Chondrocyte (in vitro differentiated cells): Measurements from ENCODE around the gene RPGRIP1. TPM values are rescaled to one million over a fixed set of nuclear protein-coding genes. Genes with fewer than 3 reads are reported as not detected.

ENCODE experiments used
- DNase-seq: peaks from one replicate; pipeline ENCODE4 v3.0.0; 2021; ENCODE audit warnings: mixed read lengths, low spot score
- H3K27ac Mint-ChIP-seq: one replicate; pipeline ENCODE4 v1.8.0; 2021; ENCODE audit warnings: mild to moderate bottlenecking, moderate library complexity, mixed read lengths; ENCODE audit not compliant: unreplicated experiment
- H3K27me3 Mint-ChIP-seq: 2 replicates; pipeline ENCODE4 v1.8.0; 2021; ENCODE audit warnings: low read depth, mixed read lengths
- H3K36me3 Mint-ChIP-seq: 2 replicates; pipeline ENCODE4 v1.8.0; 2021; ENCODE audit warnings: low read depth, mixed read lengths
- H3K4me1 Mint-ChIP-seq: 2 replicates; pipeline ENCODE4 v1.8.0; 2021; ENCODE audit warnings: low read depth, mild to moderate bottlenecking, mixed read lengths
- H3K4me3 Mint-ChIP-seq: one replicate; pipeline ENCODE4 v1.8.0; 2021; ENCODE audit warnings: mild to moderate bottlenecking, moderate library complexity, mixed read lengths; ENCODE audit not compliant: unreplicated experiment
- H3K9me3 Mint-ChIP-seq: 2 replicates; pipeline ENCODE4 v1.8.0; 2021; ENCODE audit warnings: low read depth, mixed read lengths
- long read RNA-seq: library from polyadenylated mRNA; stranded (forward); transcript quantifications from one replicate; pipeline ENCODE4 v2.0.0, GENCODE V29; 2021
- total RNA-seq: library from RNA; stranded (reverse); gene quantifications from 3 replicates; pipeline ENCODE4 v1.2.1, GENCODE V29; 2021
- TF ChIP-seq, protein P1 (sequence below): fragments of 200-600 bp; sonication (generic); IDR thresholded peaks from 2 replicates; pipeline ENCODE4 v1.5.0; 2021; ENCODE audit warnings: antibody characterized with exemption, mild to moderate bottlenecking, moderate library complexity

Gene RPGRIP1
- total RNA-seq, result not detected in 3 replicates
- long read RNA-seq, result 0 reads

DNA sequence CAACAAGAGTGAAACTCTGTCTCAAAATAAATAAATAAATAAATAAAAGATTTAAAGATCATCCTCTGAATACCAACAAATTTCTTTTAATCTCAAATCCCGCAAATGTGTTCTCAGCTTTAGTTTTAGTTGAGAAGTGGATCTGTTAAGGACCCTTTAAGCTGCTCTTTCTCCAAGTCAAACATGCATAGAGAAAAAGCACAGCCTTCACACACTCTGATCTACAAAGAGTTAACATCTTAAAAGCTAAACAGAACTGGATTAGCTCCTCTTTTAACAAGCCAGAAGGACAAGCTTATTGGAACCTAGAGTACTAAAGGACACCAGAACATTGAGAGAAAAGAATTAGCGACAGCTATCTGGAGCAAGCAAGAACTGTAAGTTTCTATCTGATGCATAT is at the start of gene RPGRIP1:
Gene RPGRIP1 (plus strand): TSS at position 301 of the 400 bp plus-strand sequence. CDS start 7,894 bp downstream, outside the sequence.
- TF ChIP-seq, protein P1, sequence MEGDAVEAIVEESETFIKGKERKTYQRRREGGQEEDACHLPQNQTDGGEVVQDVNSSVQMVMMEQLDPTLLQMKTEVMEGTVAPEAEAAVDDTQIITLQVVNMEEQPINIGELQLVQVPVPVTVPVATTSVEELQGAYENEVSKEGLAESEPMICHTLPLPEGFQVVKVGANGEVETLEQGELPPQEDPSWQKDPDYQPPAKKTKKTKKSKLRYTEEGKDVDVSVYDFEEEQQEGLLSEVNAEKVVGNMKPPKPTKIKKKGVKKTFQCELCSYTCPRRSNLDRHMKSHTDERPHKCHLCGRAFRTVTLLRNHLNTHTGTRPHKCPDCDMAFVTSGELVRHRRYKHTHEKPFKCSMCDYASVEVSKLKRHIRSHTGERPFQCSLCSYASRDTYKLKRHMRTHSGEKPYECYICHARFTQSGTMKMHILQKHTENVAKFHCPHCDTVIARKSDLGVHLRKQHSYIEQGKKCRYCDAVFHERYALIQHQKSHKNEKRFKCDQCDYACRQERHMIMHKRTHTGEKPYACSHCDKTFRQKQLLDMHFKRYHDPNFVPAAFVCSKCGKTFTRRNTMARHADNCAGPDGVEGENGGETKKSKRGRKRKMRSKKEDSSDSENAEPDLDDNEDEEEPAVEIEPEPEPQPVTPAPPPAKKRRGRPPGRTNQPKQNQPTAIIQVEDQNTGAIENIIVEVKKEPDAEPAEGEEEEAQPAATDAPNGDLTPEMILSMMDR, result no peak
- H3K36me3 Mint-ChIP-seq, result no peaks in the 10 kb centered on the region
- H3K4me1 Mint-ChIP-seq, result no peaks in the 10 kb centered on the region
- H3K4me3 Mint-ChIP-seq, result no peak within 1 kb of the TSS
- no peak within 1 kb of the TSS for H3K27ac Mint-ChIP-seq
- no peaks in the 10 kb centered on the region for H3K27me3 Mint-ChIP-seq
- H3K9me3 Mint-ChIP-seq, result no peaks in the 10 kb centered on the region
- no peak for DNase-seq

- no peaks in the 10 kb centered on the region for H3K27me3 Mint-ChIP-seq
- H3K4me1 Mint-ChIP-seq, result peaks cover 47% of the 10 kb centered on the region
- TF ChIP-seq, protein P1, result no peak
- H3K36me3 Mint-ChIP-seq, result peaks cover 48% of the 10 kb centered on the region
- H3K27ac Mint-ChIP-seq, result peak overlapping the region; percentile 84
- no peak for DNase-seq
- H3K9me3 Mint-ChIP-seq, result no peaks in the 10 kb centered on the region
- H3K4me3 Mint-ChIP-seq, result no peak overlapping the region
These were observed 48.7 kb upstream of the RPGRIP1 start for GRCh38 chr14:21231020-21231652.

- TF ChIP-seq, protein P1, result peak; percentile 64
- no peaks in the 10 kb centered on the region for H3K27me3 Mint-ChIP-seq
These were observed 46.3 kb upstream of the RPGRIP1 start for GRCh38 chr14:21233457-21234076.

DNA sequence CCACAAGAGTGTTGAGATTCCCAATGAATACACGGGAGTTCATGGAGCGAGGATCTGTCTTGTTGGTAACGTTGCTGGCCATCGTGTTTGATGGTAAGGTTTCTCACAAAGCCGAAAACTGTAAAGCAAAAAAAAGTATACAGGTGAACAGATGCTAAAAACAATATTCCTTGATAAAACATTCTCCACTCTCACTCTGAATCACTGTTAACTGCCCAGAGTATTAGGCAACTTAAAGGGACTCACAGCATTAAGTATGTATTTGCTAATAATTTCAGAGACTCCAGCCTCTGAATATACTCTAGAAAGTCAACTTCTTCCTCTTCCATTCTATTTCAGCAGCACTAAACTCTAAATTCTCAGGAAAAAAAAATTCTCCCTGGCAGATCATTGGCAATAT is 45.8 kb upstream of the RPGRIP1 start:
- Mint-ChIP-seq H3K4me3 (no peak overlapping the region), H3K36me3 (peaks cover 32% of the 10 kb centered on the region), H3K27me3 (no peaks in the 10 kb centered on the region), H3K9me3 (no peaks in the 10 kb centered on the region), H3K4me1 (peaks cover 51% of the 10 kb centered on the region), H3K27ac (peak overlapping the region; percentile 68)
- no peak for DNase-seq
- TF ChIP-seq, protein P1, result no peak

More at GRCh38 chr14:21233457-21234076, 46.3 kb upstream of the RPGRIP1 start:
- H3K27ac Mint-ChIP-seq, result peak overlapping the region; percentile 68
- H3K36me3 Mint-ChIP-seq, result peaks cover 32% of the 10 kb centered on the region
- H3K4me3 Mint-ChIP-seq, result no peak overlapping the region
- DNase-seq, result no peak
- H3K4me1 Mint-ChIP-seq, result peaks cover 51% of the 10 kb centered on the region
- no peaks in the 10 kb centered on the region for H3K9me3 Mint-ChIP-seq

GRCh38 chr14:21236948-21237797 is 42.7 kb upstream of the RPGRIP1 start:
- TF ChIP-seq, protein P1, result no peak
- no peaks in the 10 kb centered on the region for H3K27me3 Mint-ChIP-seq
- H3K9me3 Mint-ChIP-seq, result no peaks in the 10 kb centered on the region
- peak overlapping the region; percentile 51 for H3K27ac Mint-ChIP-seq
- no peak for DNase-seq
- H3K36me3 Mint-ChIP-seq, result peaks cover 9% of the 10 kb centered on the region
- peaks cover 51% of the 10 kb centered on the region for H3K4me1 Mint-ChIP-seq
- no peak overlapping the region for H3K4me3 Mint-ChIP-seq
